ENCODE data around the gene KCNIP2. TPM values are rescaled to one million over a fixed set of nuclear protein-coding genes. Genes with fewer than 3 reads are reported as not detected.

KCNIP2 gene
- total and polyA plus RNA-seq, 2 donors (not counting 1 experiment from before 2014, with no cell fraction given), result 0.37 to 1.8 TPM

DNA sequence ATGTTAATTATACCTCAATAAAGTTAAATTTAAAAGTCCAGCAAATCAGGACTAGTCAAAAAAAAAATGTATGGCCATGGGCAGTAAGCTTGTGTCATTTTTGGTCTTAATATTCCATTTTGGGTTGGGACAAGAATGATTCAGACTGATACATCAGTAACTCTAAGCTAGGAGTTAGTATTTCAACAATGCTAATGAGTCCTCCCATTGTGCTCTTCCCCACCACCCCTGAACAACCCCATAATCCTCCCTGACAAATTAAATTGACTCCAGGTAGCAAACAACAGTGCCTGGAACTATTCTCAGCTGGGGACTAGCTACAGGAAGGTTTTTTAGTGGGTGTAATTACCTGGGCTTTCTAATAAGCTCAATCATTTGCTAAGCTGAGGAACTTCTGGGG, 30.7 kb upstream of the KCNIP2 start:
- H2AFZ ChIP-seq (ENCODE audit: low read length), result no peak overlapping the region
- H3K4me3 ChIP-seq (replicated peaks in 1 of 4; ENCODE audit: control extremely low read depth in 1 of 4, insufficient read depth in 1 of 4, low read depth in 3 of 4, low read length in 4 of 4), result no peak overlapping the region
- no peak overlapping the region for H3K27ac ChIP-seq (ENCODE audit: insufficient read depth, low read length)
- no peaks in the 10 kb centered on the region for H3K9me3 ChIP-seq (ENCODE audit: control insufficient read depth, insufficient read depth, low read depth, low read length)
- TF ChIP-seq EZH2 (IDR thresholded peaks at IDR 0.05; ENCODE audit: low read length, missing control alignments) (no peak), CTCF (conservative IDR thresholded peaks at IDR 0.05 in 1 of 2, IDR thresholded peaks at IDR 0.05 in 1 of 2; ENCODE audit: low read depth in 1 of 2, low read length in 2 of 2) (no peak)
- no peak overlapping the region for H3K4me2 ChIP-seq (ENCODE audit: extremely low read depth, insufficient read depth, low read length)
- no peak for DNase-seq (ENCODE audit: low read depth in 2 of 2)
- no peaks in the 10 kb centered on the region for H3K4me1 ChIP-seq (ENCODE audit: control insufficient read depth, extremely low read depth, insufficient read depth, low read length)
- H3K79me2 ChIP-seq (ENCODE audit: control insufficient read depth, insufficient read depth, low read length), result no peaks in the 10 kb centered on the region
- H3K36me3 ChIP-seq (ENCODE audit: control insufficient read depth, insufficient read depth, low read length), result no peaks in the 10 kb centered on the region
- no peaks in the 10 kb centered on the region for H4K20me1 ChIP-seq (ENCODE audit: control insufficient read depth, extremely low read depth, insufficient read depth, low read length)
- no peak overlapping the region for H3K9ac ChIP-seq (ENCODE audit: insufficient read depth, low read length)
- H3K27me3 ChIP-seq (ENCODE audit: control insufficient read depth, insufficient read depth, low read length), result no peaks in the 10 kb centered on the region

DNA sequence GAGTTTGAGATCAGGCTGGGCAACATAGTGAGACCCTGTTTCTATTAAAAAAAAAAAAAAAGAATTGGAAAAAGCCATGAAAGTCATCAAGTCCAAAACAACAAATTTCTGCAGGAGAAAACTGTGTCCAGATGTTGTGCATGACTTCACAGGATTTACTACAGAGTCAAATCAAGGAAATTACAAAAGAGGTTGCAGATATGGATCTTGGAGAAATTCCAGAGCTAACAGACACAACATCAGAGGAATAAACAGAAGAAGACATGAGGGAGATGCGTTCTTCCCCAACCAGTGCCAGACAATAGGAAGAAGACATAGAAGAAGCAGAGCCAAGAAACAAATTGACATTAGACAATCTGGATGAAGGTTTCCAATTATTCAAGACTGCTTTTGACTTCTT, 24.3 kb upstream of the KCNIP2 start:
- Histone ChIP-seq H2AFZ (ENCODE audit: low read length) (no peak overlapping the region), H3K9ac (ENCODE audit: insufficient read depth, low read length) (no peak overlapping the region), H3K27ac (ENCODE audit: insufficient read depth, low read length) (no peak overlapping the region), H3K27me3 (ENCODE audit: control insufficient read depth, insufficient read depth, low read length) (no peaks in the 10 kb centered on the region), H3K4me1 (ENCODE audit: control insufficient read depth, extremely low read depth, insufficient read depth, low read length) (no peaks in the 10 kb centered on the region), H4K20me1 (ENCODE audit: control insufficient read depth, extremely low read depth, insufficient read depth, low read length) (no peaks in the 10 kb centered on the region), H3K9me3 (ENCODE audit: control insufficient read depth, insufficient read depth, low read depth, low read length) (no peaks in the 10 kb centered on the region), H3K79me2 (ENCODE audit: control insufficient read depth, insufficient read depth, low read length) (no peaks in the 10 kb centered on the region), H3K4me3 (replicated peaks in 1 of 4; ENCODE audit: control extremely low read depth in 1 of 4, insufficient read depth in 1 of 4, low read depth in 3 of 4, low read length in 4 of 4) (no peak overlapping the region), H3K4me2 (ENCODE audit: extremely low read depth, insufficient read depth, low read length) (no peak overlapping the region), H3K36me3 (ENCODE audit: control insufficient read depth, insufficient read depth, low read length) (no peaks in the 10 kb centered on the region)
- DNase-seq (ENCODE audit: low read depth in 2 of 2), result no peak
- TF ChIP-seq EZH2 (IDR thresholded peaks at IDR 0.05; ENCODE audit: low read length, missing control alignments), result no peak
- no peak for TF ChIP-seq CTCF (conservative IDR thresholded peaks at IDR 0.05 in 1 of 2, IDR thresholded peaks at IDR 0.05 in 1 of 2; ENCODE audit: low read depth in 1 of 2, low read length in 2 of 2)

DNA sequence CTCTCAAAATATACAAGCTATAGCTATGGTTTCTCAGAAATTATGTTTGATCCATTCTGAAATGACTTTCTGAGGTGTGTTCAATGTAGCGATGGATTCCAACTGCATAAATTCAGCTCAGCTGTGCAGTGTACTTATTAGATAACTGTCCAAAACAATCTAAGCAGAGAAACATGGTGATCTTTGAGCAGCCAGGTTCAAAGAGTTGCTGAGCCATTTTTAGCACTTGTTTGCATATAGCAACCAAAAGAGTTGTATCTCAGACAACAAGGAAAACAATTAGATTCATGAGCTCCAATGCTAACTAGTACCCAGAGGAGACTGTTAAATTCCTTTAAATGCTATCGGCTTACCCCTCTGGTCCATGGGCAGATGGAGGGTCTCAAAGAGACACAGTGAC, 15.9 kb upstream of the KCNIP2 start:
- H3K27me3 ChIP-seq (ENCODE audit: control insufficient read depth, insufficient read depth, low read length), result no peaks in the 10 kb centered on the region

More for the DNA sequence above, 15.9 kb upstream of the KCNIP2 start:
- Histone ChIP-seq H3K4me3 (replicated peaks in 1 of 4; ENCODE audit: control extremely low read depth in 1 of 4, insufficient read depth in 1 of 4, low read depth in 3 of 4, low read length in 4 of 4) (no peak overlapping the region), H3K9me3 (ENCODE audit: control insufficient read depth, insufficient read depth, low read depth, low read length) (no peaks in the 10 kb centered on the region), H3K27ac (ENCODE audit: insufficient read depth, low read length) (no peak overlapping the region), H3K9ac (ENCODE audit: insufficient read depth, low read length) (no peak overlapping the region), H3K4me2 (ENCODE audit: extremely low read depth, insufficient read depth, low read length) (no peak overlapping the region), H3K4me1 (ENCODE audit: control insufficient read depth, extremely low read depth, insufficient read depth, low read length) (no peaks in the 10 kb centered on the region), H3K36me3 (ENCODE audit: control insufficient read depth, insufficient read depth, low read length) (no peaks in the 10 kb centered on the region), H4K20me1 (ENCODE audit: control insufficient read depth, extremely low read depth, insufficient read depth, low read length) (no peaks in the 10 kb centered on the region), H3K79me2 (ENCODE audit: control insufficient read depth, insufficient read depth, low read length) (no peaks in the 10 kb centered on the region), H2AFZ (ENCODE audit: low read length) (no peak overlapping the region)
- no peak for TF ChIP-seq CTCF (conservative IDR thresholded peaks at IDR 0.05 in 1 of 2, IDR thresholded peaks at IDR 0.05 in 1 of 2; ENCODE audit: low read depth in 1 of 2, low read length in 2 of 2)
- no peak for TF ChIP-seq EZH2 (IDR thresholded peaks at IDR 0.05; ENCODE audit: low read length, missing control alignments)
- DNase-seq (ENCODE audit: low read depth in 2 of 2), result no peak

All from fibroblast of lung (primary cell).